Measurements from ENCODE around the gene DCC. TPM values are rescaled to one million over a fixed set of nuclear protein-coding genes. Genes with fewer than 3 reads are reported as not detected.

The DCC gene
- total RNA-seq, 1 donor from 2014 or later: 14.7 TPM

DNA sequence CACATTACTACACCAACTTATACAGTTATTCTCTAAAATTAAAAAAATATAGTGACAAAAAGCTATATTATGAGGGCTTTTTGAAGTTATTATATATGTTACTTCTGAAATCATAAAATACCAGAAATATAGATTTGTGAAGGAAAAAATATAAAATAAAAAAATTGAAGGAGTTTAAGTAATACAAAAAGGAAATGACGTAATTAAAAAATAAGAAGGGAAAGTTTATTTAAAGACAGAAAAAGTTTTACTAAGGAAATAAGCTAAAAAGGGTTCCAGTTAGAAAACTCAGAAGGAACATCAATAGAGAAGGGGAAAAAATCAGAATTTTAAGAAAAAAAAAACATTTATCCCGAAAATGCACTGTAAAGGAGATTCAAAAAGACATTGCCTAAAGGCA is 1187.4 kb downstream of the DCC start:
- no peaks in the 10 kb centered on the region for H3K4me1 Mint-ChIP-seq (ENCODE audit: unreplicated experiment)
- no peak overlapping the region for H3K27ac Mint-ChIP-seq (ENCODE audit: unreplicated experiment)
- DNase-seq (ENCODE audit: low spot score): no peak
- H3K36me3 Mint-ChIP-seq (ENCODE audit: low read depth, unreplicated experiment): peaks cover 8% of the 10 kb centered on the region
- no peaks in the 10 kb centered on the region for H3K9me3 Mint-ChIP-seq (ENCODE audit: unreplicated experiment)
- TF ChIP-seq, protein P1, sequence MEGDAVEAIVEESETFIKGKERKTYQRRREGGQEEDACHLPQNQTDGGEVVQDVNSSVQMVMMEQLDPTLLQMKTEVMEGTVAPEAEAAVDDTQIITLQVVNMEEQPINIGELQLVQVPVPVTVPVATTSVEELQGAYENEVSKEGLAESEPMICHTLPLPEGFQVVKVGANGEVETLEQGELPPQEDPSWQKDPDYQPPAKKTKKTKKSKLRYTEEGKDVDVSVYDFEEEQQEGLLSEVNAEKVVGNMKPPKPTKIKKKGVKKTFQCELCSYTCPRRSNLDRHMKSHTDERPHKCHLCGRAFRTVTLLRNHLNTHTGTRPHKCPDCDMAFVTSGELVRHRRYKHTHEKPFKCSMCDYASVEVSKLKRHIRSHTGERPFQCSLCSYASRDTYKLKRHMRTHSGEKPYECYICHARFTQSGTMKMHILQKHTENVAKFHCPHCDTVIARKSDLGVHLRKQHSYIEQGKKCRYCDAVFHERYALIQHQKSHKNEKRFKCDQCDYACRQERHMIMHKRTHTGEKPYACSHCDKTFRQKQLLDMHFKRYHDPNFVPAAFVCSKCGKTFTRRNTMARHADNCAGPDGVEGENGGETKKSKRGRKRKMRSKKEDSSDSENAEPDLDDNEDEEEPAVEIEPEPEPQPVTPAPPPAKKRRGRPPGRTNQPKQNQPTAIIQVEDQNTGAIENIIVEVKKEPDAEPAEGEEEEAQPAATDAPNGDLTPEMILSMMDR (IDR thresholded peaks at IDR 0.05; ENCODE audit: unreplicated experiment): no peak
- H3K4me3 Mint-ChIP-seq (ENCODE audit: unreplicated experiment): no peak overlapping the region
- no peaks in the 10 kb centered on the region for H3K27me3 Mint-ChIP-seq (ENCODE audit: unreplicated experiment)

DNA sequence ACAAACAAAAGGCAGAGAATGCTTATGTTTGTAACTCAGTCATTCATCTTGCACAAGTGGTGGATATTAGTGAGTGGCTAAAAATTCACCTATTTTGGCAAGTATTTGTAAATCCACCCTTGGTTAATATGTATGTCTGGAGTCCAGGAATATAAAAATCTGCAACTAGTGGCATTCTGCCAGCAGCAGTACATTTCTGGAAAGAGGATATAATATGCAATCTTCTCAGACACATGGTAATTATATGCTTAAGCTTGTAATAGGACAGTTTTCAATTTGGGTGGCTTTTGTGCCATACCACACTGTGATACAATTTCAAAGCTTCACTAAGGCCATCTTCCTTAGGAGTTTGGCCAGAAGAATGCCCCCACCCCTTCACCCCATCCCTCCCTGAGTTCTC is 1191.2 kb downstream of the DCC start:
- H3K4me3 Mint-ChIP-seq (ENCODE audit: unreplicated experiment): no peak overlapping the region
- peaks cover 1% of the 10 kb centered on the region for H3K27me3 Mint-ChIP-seq (ENCODE audit: unreplicated experiment)
- TF ChIP-seq, protein P1 (IDR thresholded peaks at IDR 0.05; ENCODE audit: unreplicated experiment): no peak
- no peak for DNase-seq (ENCODE audit: low spot score)
- H3K36me3 Mint-ChIP-seq (ENCODE audit: low read depth, unreplicated experiment): peaks cover 3% of the 10 kb centered on the region
- no peak overlapping the region for H3K27ac Mint-ChIP-seq (ENCODE audit: unreplicated experiment)
- no peaks in the 10 kb centered on the region for H3K9me3 Mint-ChIP-seq (ENCODE audit: unreplicated experiment)
- no peaks in the 10 kb centered on the region for H3K4me1 Mint-ChIP-seq (ENCODE audit: unreplicated experiment)

DNA sequence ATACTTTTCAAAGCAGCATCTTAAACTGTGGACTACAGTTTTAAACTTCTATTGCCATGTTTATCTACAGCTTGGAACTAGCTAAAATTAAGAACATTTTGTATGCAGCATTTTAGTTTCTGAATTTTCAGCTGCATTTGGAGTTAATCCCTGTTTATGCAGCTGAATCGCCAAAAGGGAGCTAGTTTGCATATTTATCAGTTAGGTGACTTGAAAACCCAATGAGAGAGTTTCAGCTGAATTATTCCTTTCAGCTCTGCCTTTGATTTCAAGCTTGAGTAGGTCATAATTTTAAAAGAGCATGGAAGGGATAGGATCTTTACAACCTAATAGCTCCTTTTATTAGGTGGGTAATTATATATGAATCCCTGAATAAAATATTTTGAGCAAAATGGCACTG is 1191.9 kb downstream of the DCC start:
- Mint-ChIP-seq H3K27me3 (ENCODE audit: unreplicated experiment) (peaks cover 1% of the 10 kb centered on the region), H3K36me3 (ENCODE audit: low read depth, unreplicated experiment) (no peaks in the 10 kb centered on the region), H3K27ac (ENCODE audit: unreplicated experiment) (no peak overlapping the region), H3K4me3 (ENCODE audit: unreplicated experiment) (no peak overlapping the region), H3K9me3 (ENCODE audit: unreplicated experiment) (no peaks in the 10 kb centered on the region), H3K4me1 (ENCODE audit: unreplicated experiment) (no peaks in the 10 kb centered on the region)
- DNase-seq (ENCODE audit: low spot score): no peak
- TF ChIP-seq, protein P1 (IDR thresholded peaks at IDR 0.05; ENCODE audit: unreplicated experiment): no peak

DNA sequence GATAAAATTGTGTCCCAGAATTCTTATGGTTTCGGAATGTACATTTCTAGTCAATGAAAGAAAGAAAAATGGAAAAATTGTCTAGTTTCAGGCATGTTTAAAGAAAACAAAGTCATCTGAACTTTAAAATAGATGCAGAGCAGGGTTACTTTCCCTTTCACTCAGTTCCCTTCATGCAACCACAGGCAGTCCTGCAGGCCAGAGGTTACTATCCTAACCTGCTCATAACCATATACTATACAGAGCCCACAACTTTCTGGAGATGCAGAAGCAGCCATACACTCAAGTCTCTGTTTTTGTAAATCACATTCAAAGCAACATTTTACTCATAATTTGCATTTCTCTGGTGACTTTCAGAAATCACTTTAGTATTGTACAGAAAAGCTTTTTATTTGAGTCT is 1194.2 kb downstream of the DCC start:
- no peak for DNase-seq (ENCODE audit: low spot score)
- no peaks in the 10 kb centered on the region for H3K9me3 Mint-ChIP-seq (ENCODE audit: unreplicated experiment)
- H3K36me3 Mint-ChIP-seq (ENCODE audit: low read depth, unreplicated experiment): no peaks in the 10 kb centered on the region
- no peaks in the 10 kb centered on the region for H3K4me1 Mint-ChIP-seq (ENCODE audit: unreplicated experiment)
- peaks cover 1% of the 10 kb centered on the region for H3K27me3 Mint-ChIP-seq (ENCODE audit: unreplicated experiment)
- no peak overlapping the region for H3K4me3 Mint-ChIP-seq (ENCODE audit: unreplicated experiment)
- H3K27ac Mint-ChIP-seq (ENCODE audit: unreplicated experiment): no peak overlapping the region
- TF ChIP-seq, protein P1 (IDR thresholded peaks at IDR 0.05; ENCODE audit: unreplicated experiment): no peak

DNA sequence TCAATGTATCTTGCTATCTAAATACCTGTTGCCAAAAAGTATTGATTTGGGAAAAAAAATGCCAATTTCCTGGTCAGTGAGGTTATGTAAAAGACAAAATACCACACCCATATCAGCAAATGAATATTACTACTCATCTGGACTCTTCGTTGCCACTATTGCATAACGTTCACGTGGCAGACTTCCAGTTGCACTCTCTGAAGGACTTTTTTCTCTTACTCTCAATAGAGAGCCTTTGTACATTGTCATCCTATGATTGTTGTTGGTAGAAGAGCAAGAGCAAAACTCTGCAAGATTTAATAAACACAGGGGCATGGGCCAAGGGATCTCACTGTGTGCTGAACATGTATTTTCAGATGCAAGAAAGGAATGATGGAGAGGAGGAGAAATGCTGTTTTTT is 1194.7 kb downstream of the DCC start:
- Mint-ChIP-seq H3K4me1 (ENCODE audit: unreplicated experiment) (no peaks in the 10 kb centered on the region), H3K9me3 (ENCODE audit: unreplicated experiment) (no peaks in the 10 kb centered on the region), H3K27ac (ENCODE audit: unreplicated experiment) (no peak overlapping the region), H3K27me3 (ENCODE audit: unreplicated experiment) (peaks cover 1% of the 10 kb centered on the region), H3K36me3 (ENCODE audit: low read depth, unreplicated experiment) (no peaks in the 10 kb centered on the region), H3K4me3 (ENCODE audit: unreplicated experiment) (no peak overlapping the region)
- no peak for DNase-seq (ENCODE audit: low spot score)
- TF ChIP-seq, protein P1 (IDR thresholded peaks at IDR 0.05; ENCODE audit: unreplicated experiment): no peak

Measured in endothelial cell (in vitro differentiated cells).